PC-3 (cell line): ENCODE measurements around the gene LYRM1. TPM values are rescaled to one million over a fixed set of nuclear protein-coding genes. Genes with fewer than 3 reads are reported as not detected.
"Not testable (repeated sequence)": the region's sequence is repeated elsewhere in the genome, so short reads cannot be mapped to it uniquely, and the experiment has no call there.

ENCODE experiments used
- ATAC-seq: fragments of 200-7000 bp; cut with Tn5 transposase; 2 replicates; pipeline ENCODE4 v1.9.1; 2020; ENCODE audit warnings: mild to moderate bottlenecking, moderate library complexity
- BruUV-seq: library from RNA; stranded (reverse); fragments of 400-500 nt; replicated peaks from 2 replicates; lab custom pipeline; 2021; lab: Mats Ljungman, UMichigan
- CTCF ChIA-PET: fragments of 300-600 bp; sonication (Branson Sonifier 250); formaldehyde crosslinking; loops from one replicate; lab custom pipeline; 2022; ENCODE audit warnings: antibody characterized with exemption; lab: Charles Lee
- POLR2A ChIA-PET: fragments of 300-600 bp; sonication (Branson Sonifier 250); formaldehyde crosslinking; loops from one replicate; lab custom pipeline; 2022; ENCODE audit warnings: antibody characterized with exemption; ENCODE audit not compliant: unreplicated experiment; lab: Charles Lee
- DNase-seq: peaks from one replicate; pipeline ENCODE4 v3.0.0-alpha.2; 2015
- H2AFZ ChIP-seq: fragments of 300-600 bp; sonication (generic); 2 replicates; pipeline ENCODE4 v1.6.0; 2016; ENCODE audit warnings: antibody characterized with exemption, low read length
- H3F3A ChIP-seq: fragments of 300-600 bp; sonication (generic); one replicate; pipeline ENCODE4 v1.6.0; 2017; ENCODE audit warnings: antibody characterized with exemption, low read length, control low read depth, mild to moderate bottlenecking; ENCODE audit not compliant: unreplicated experiment
- H3K27ac ChIP-seq: fragments of 300-600 bp; sonication (generic); 2 replicates; pipeline ENCODE4 v1.5.1; 2016; ENCODE audit warnings: mild to moderate bottlenecking, low read length
- H3K27me3 ChIP-seq: fragments of 300-600 bp; sonication (generic); 2 replicates; pipeline ENCODE4 v1.6.1; 2016; ENCODE audit warnings: low read length, mixed read lengths
- H3K36me3 ChIP-seq: fragments of 300-600 bp; sonication (generic); 2 replicates; pipeline ENCODE4 v1.6.1; 2016; ENCODE audit warnings: low read depth, mixed run types, low read length, mixed read lengths
- H3K4me1 ChIP-seq: fragments of 300-600 bp; sonication (generic); 2 replicates; pipeline ENCODE4 v1.5.1; 2016; ENCODE audit warnings: low read length; ENCODE audit not compliant: insufficient read depth
- H3K4me2 ChIP-seq: fragments of 300-600 bp; sonication (generic); 2 replicates; pipeline ENCODE4 v1.6.0; 2016; ENCODE audit warnings: low read length
- H3K4me3 ChIP-seq: fragments of 300-600 bp; sonication (generic); 2 replicates; pipeline ENCODE4 v1.5.1; 2016; ENCODE audit warnings: mild to moderate bottlenecking, low read length, mixed read lengths
- H3K79me2 ChIP-seq: fragments of 300-600 bp; sonication (generic); 2 replicates; pipeline ENCODE4 v1.6.1; 2017; ENCODE audit warnings: low read length, mixed read lengths
- H3K9ac ChIP-seq: fragments of 300-600 bp; sonication (generic); 2 replicates; pipeline ENCODE4 v1.6.0; 2016; ENCODE audit warnings: mild to moderate bottlenecking, low read length
- H3K9me2 ChIP-seq: fragments of 300-600 bp; sonication (generic); replicated peaks from 2 replicates; pipeline ENCODE4 v1.6.1; 2016; ENCODE audit warnings: mixed run types, low read length, mixed read lengths
- H3K9me3 ChIP-seq: fragments of 300-600 bp; sonication (generic); 2 replicates; pipeline ENCODE4 v1.6.1; 2016; ENCODE audit warnings: low read length, mixed read lengths
- H4K20me1 ChIP-seq: fragments of 300-600 bp; sonication (generic); 2 replicates; pipeline ENCODE4 v1.6.1; 2016; ENCODE audit warnings: low read length, mixed read lengths
- EZH2 ChIP-seq: fragments of 300-600 bp; sonication (generic); IDR thresholded peaks from one replicate; pipeline ENCODE4 v1.6.1; 2017; ENCODE audit warnings: antibody characterized with exemption, mild to moderate bottlenecking, low read length; ENCODE audit not compliant: unreplicated experiment
- EZH2phosphoT487 ChIP-seq: fragments of 300-600 bp; sonication (generic); IDR thresholded peaks from 2 replicates; pipeline ENCODE4 v1.6.1; 2018; ENCODE audit warnings: mild to moderate bottlenecking, antibody characterized with exemption, low read length, borderline replicate concordance
- intact Hi-C: fragments of 100-400 bp; cut with micrococcal nuclease; formaldehyde crosslinking; loops from 2 replicates; pipeline ENCODE4 v1.9.0; 2023
- total RNA-seq: library from RNA; depleted of rRNA; stranded (reverse); fragments of >200 nt; gene quantifications from 2 replicates; pipeline ENCODE4 v1.2.3, GENCODE V29; 2014
- TF ChIP-seq, protein P1 (sequence below): fragments of 300-600 bp; sonication (generic); conservative IDR thresholded peaks from 2 replicates; pipeline ENCODE4 v1.5.1; 2017; ENCODE audit warnings: antibody characterized with exemption, low read depth, mild to moderate bottlenecking, low read length

The LYRM1 gene
- total RNA-seq, 1 experiment from 2014 or later = 35.1 TPM

DNA sequence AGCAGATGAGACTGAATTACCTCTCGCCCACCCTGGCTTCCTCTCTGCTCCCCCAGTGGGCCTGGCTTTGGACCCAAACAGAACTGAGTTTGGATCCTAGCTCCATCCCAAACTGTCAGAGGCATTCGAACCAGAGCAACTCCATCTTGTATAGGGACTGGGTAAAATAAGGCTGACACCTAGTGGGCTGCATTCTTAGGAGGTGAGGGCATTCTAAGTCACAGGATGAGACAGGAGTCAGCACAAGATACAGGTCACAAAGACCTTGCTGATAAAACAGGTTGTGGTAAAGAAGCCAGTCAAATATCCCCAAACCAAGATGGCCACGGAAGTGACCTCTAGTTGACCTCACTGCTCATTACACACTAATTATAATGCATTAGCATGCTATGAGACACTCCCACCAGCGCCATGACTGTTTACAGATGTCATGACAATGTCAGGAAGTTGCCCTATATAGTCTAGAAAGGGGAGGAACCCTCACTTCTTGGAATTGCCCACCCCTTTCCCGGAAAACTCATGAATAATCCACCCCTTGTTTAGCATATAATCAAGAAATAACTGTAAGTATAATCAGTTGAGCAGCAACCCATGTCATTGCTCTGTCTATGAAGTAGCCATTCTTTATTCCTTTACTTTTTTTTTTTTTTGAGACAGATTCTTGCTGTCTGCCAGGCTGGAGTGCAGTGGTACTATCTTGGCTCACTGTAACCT is 44.4 kb downstream of the LYRM1 start:
- no peaks in the 10 kb centered on the region for H3K27me3 ChIP-seq
- no peaks in the 10 kb centered on the region for H3K9me2 ChIP-seq
- H3K4me3 ChIP-seq = no peak overlapping the region
- ChIA-PET POLR2A (no interaction called here), CTCF (interaction anchor here (0.6 kb wide), 1 partner anchor 95 kb away, joined by 6 read pairs; no protein-coding TSS in a partner anchor)
- H3K36me3 ChIP-seq = no peaks in the 10 kb centered on the region
- H3K4me1 ChIP-seq = no peaks in the 10 kb centered on the region
- H2AFZ ChIP-seq = no peak overlapping the region
- no peak overlapping the region for H3K4me2 ChIP-seq
- intact Hi-C loops = no loop called here
- no peaks in the 10 kb centered on the region for H3K79me2 ChIP-seq
- H3K27ac ChIP-seq = no peak overlapping the region
- peak; percentile 43 for ATAC-seq
- no peaks in the 10 kb centered on the region for H3F3A ChIP-seq
- no peaks in the 10 kb centered on the region for H4K20me1 ChIP-seq
- BruUV-seq = no TSS peak
- DNase-seq = peak; percentile 25
- no peak overlapping the region for H3K9ac ChIP-seq
- TF ChIP-seq, protein P1, sequence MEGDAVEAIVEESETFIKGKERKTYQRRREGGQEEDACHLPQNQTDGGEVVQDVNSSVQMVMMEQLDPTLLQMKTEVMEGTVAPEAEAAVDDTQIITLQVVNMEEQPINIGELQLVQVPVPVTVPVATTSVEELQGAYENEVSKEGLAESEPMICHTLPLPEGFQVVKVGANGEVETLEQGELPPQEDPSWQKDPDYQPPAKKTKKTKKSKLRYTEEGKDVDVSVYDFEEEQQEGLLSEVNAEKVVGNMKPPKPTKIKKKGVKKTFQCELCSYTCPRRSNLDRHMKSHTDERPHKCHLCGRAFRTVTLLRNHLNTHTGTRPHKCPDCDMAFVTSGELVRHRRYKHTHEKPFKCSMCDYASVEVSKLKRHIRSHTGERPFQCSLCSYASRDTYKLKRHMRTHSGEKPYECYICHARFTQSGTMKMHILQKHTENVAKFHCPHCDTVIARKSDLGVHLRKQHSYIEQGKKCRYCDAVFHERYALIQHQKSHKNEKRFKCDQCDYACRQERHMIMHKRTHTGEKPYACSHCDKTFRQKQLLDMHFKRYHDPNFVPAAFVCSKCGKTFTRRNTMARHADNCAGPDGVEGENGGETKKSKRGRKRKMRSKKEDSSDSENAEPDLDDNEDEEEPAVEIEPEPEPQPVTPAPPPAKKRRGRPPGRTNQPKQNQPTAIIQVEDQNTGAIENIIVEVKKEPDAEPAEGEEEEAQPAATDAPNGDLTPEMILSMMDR = no peak; the same call in 1 of the 2 replicates
- TF ChIP-seq EZH2 (no peak), EZH2phosphoT487 (no peak)
- H3K9me3 ChIP-seq = no peaks in the 10 kb centered on the region

GRCh38 chr16:20945575-20945875 is 45.0 kb downstream of the LYRM1 start:
- H3K27me3 ChIP-seq, H2AFZ ChIP-seq, H3K9me2 ChIP-seq, ATAC-seq, BruUV-seq, H4K20me1 ChIP-seq, H3K36me3 ChIP-seq, H3K9ac ChIP-seq, H3K27ac ChIP-seq, H3K79me2 ChIP-seq, H3K4me1 ChIP-seq, POLR2A ChIA-PET, DNase-seq, intact Hi-C loops, H3K9me3 ChIP-seq, H3F3A ChIP-seq, H3K4me2 ChIP-seq, CTCF ChIA-PET, H3K4me3 ChIP-seq: not testable (repeated sequence)

DNA sequence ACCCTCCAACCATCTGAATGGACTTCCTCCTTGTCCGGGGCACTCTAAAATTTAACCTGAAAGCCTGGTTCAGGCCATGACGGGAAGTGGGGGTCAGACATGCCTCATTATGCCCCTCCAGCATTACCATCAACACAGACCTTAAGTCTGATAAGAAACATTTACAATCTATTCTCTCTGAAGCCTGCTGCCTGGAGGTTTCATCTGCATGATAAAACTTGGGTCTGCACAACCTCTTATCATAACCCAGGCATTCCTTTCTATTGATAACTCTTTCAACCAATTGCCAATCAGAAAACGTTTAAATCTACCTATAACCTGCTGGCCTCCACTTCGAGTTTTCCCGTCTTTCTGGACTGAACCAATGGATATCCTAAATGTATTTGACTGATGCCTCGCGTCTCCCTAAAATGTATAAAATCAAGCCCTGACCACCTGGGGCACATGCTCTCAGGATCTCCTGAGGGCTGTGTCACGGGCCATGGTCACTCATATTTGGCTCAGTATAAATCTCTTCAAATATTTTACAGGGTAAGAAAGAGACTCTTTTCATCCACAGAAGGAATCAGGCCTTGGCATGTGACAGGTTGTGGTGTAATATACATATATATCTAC is 45.6 kb downstream of the LYRM1 start:
- H3K4me3 ChIP-seq = no peak overlapping the region
- POLR2A ChIA-PET = no interaction called here
- H3K27me3 ChIP-seq = no peaks in the 10 kb centered on the region
- DNase-seq (no peak), ATAC-seq (no peak)
- no TSS peak for BruUV-seq
- no peak overlapping the region for H3K9ac ChIP-seq
- no peaks in the 10 kb centered on the region for H3K9me3 ChIP-seq
- H3K9me2 ChIP-seq = no peaks in the 10 kb centered on the region
- no peaks in the 10 kb centered on the region for H3K36me3 ChIP-seq
- CTCF ChIA-PET = no interaction called here
- TF ChIP-seq EZH2phosphoT487 = no peak
- TF ChIP-seq EZH2 = no peak
- TF ChIP-seq, protein P1 = no peak
- intact Hi-C loops = no loop called here
- H3F3A ChIP-seq = no peaks in the 10 kb centered on the region
- H4K20me1 ChIP-seq = no peaks in the 10 kb centered on the region
- no peak overlapping the region for H3K27ac ChIP-seq
- H3K4me1 ChIP-seq = no peaks in the 10 kb centered on the region
- no peak overlapping the region for H2AFZ ChIP-seq
- no peaks in the 10 kb centered on the region for H3K79me2 ChIP-seq
- no peak overlapping the region for H3K4me2 ChIP-seq
